ENCODE results near the gene NUP85.
"Not testable (repeated sequence)": the region's sequence is repeated elsewhere in the genome, so short reads cannot be mapped to it uniquely, and the experiment has no call there.

NUP85 gene

GRCh38 chr17:75270218-75270965 lies 64.9 kb downstream of the NUP85 start:
- peak; percentile 42 to 73 for DNase-seq

- no peak for DNase-seq
These were observed 65.4 kb downstream of the NUP85 start, which contains the start of gene MIF4GD for GRCh38 chr17:75270966-75271232. Gene MIF4GD, minus strand, starts transcription at chr17:75271231. Its CDS starts 1,036 bp downstream, at chr17:75270195.

- DNase-seq = peak; percentile 39 to 67
These were observed 65.9 kb downstream of the NUP85 start for GRCh38 chr17:75271233-75271954.

- DNase-seq = no peak
These were observed 66.7 kb downstream of the NUP85 start for GRCh38 chr17:75271955-75272847.

GRCh38 chr17:75272848-75273184 lies 67.3 kb downstream of the NUP85 start:
- DNase-seq = no peak

GRCh38 chr17:75273977-75274708 lies 68.7 kb downstream of the NUP85 start:
- no peak for DNase-seq

- no peak for DNase-seq
These were observed 72.2 kb downstream of the NUP85 start for GRCh38 chr17:75277664-75278071.

- DNase-seq = not testable (repeated sequence)
These were observed 74.7 kb downstream of the NUP85 start for GRCh38 chr17:75280189-75280588.

GRCh38 chr17:75285123-75285522 lies 79.6 kb downstream of the NUP85 start:
- DNase-seq = no peak

Data from SW 1271 (cell line).